Central memory CD8-positive, alpha-beta T cell (primary cell): ENCODE results near the gene CFB.
"Not testable (repeated sequence)": the region's sequence is repeated elsewhere in the genome, so short reads cannot be mapped to it uniquely, and the experiment has no call there.

ENCODE experiments used
- ATAC-seq: fragments of 150-1000 bp; cut with Tn5 transposase; replicated peaks from 2 replicates; pipeline ENCODE4 v1.10.0; 2022; ENCODE audit warnings: mild to moderate bottlenecking, moderate FRiP score, moderate number of reproducible peaks; ENCODE audit not compliant: poor library complexity, severe bottlenecking; ENCODE audit errors: extremely low read depth
- DNase-seq, 2 donors: peaks; one replicate each; pipeline ENCODE4 v3.0.0; 2021; ENCODE audit warnings: low spot score in 2 of 2
- H3K27ac Mint-ChIP-seq: one replicate; pipeline ENCODE4 v1.8.0; 2022; ENCODE audit warnings: low read depth, mild to moderate bottlenecking, moderate library complexity, mixed read lengths
- H3K27me3 Mint-ChIP-seq: one replicate; pipeline ENCODE4 v1.8.0; 2022; ENCODE audit warnings: mixed read lengths
- H3K36me3 Mint-ChIP-seq: one replicate; pipeline ENCODE4 v1.8.0; 2022; ENCODE audit warnings: mild to moderate bottlenecking, moderate library complexity, mixed read lengths; ENCODE audit not compliant: insufficient read depth
- H3K4me1 Mint-ChIP-seq: one replicate; pipeline ENCODE4 v1.8.0; 2022; ENCODE audit warnings: mixed read lengths
- H3K4me3 Mint-ChIP-seq: one replicate; pipeline ENCODE4 v1.8.0; 2022; ENCODE audit warnings: mild to moderate bottlenecking, moderate library complexity, mixed read lengths
- H3K9me3 Mint-ChIP-seq: one replicate; pipeline ENCODE4 v1.8.0; 2022; ENCODE audit warnings: mixed read lengths

Gene CFB

DNA sequence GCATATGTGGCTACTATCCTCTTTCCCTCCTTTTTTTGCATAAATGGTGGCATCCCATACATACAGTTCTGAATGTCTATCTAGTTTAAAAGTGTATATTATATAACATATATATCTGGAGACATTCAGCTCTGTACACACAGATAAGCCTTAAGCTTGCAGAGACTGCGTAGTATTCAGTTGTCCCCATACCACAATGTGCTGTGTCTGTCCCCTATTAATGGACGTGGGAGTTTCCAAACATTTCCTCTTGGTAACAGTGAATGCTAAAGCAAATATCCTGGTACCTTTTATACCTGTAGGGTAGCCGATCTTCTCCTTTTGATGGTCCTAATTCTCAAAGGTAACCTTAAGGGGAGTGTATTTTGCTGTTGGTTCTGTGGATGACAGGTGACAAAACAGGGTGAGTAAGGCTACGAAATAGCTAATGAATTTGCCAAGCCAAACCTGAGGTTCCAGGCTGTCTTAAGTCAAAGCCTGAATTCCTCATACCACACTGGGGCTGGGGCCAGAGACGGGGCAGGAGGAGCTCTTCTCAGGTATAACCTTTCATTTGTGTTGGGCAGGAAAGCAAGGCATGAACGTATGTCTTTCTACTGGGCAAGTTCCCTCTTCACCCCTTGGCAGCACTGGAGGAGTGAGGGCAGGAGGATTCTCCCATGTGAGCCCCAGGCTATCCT, 26.1 kb upstream of the CFB start:
- Mint-ChIP-seq H3K27me3 (peaks cover 16% of the 10 kb centered on the region), H3K4me1 (no peaks in the 10 kb centered on the region), H3K4me3 (no peak overlapping the region), H3K36me3 (no peaks in the 10 kb centered on the region), H3K9me3 (no peaks in the 10 kb centered on the region), H3K27ac (no peak overlapping the region)
- DNase-seq: no peak
- no peak for ATAC-seq

DNA sequence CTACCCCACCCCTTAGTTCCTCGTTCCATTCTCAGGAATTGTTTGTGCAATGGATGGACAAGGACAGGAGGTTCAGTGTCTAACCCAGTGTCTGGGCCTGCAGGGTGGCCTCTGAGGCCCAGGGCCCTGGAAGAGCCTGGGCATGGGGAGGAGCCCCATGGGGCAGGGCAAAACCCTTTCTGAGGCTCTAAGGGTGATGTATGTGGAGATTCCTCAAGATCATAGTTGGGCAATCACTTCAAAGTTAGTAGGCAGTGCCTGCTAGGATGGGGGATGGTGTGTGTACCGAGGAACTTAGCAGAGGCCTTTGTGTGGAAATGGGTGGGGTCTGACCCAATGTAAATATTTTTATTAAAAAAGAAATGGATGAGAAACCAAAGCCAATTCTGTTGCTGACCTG, 25.1 kb upstream of the CFB start:
- H3K4me1 Mint-ChIP-seq: no peaks in the 10 kb centered on the region

DNA sequence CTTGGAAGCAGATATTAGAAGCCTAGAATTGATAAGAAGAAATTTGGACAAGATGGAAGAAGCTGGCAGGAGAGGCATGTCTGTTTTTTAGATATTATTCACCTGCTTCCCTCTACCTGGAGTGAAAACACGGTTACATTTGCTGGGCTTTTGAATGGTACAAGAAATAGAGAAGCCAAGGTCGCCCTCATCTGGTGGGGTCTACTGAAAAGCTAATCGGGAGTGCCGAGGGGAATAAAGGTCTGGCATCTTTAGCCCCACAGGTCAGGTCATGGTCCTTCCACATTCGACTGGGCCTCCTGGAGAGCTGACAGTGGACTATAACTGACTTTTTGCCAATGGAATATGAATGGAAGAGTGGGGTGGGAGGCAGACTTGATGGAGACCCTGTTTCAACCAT, 23.0 kb upstream of the CFB start:
- Mint-ChIP-seq H3K36me3 (no peaks in the 10 kb centered on the region), H3K9me3 (no peaks in the 10 kb centered on the region), H3K4me1 (no peaks in the 10 kb centered on the region), H3K27ac (no peak overlapping the region), H3K27me3 (no peaks in the 10 kb centered on the region), H3K4me3 (no peak overlapping the region)
- no peak for ATAC-seq
- DNase-seq: no peak

More for the DNA sequence above, 25.1 kb upstream of the CFB start:
- no peaks in the 10 kb centered on the region for H3K9me3 Mint-ChIP-seq
- H3K27ac Mint-ChIP-seq: no peak overlapping the region
- DNase-seq (no peak), ATAC-seq (no peak)
- no peaks in the 10 kb centered on the region for H3K36me3 Mint-ChIP-seq
- peaks cover 5% of the 10 kb centered on the region for H3K27me3 Mint-ChIP-seq
- no peak overlapping the region for H3K4me3 Mint-ChIP-seq

DNA sequence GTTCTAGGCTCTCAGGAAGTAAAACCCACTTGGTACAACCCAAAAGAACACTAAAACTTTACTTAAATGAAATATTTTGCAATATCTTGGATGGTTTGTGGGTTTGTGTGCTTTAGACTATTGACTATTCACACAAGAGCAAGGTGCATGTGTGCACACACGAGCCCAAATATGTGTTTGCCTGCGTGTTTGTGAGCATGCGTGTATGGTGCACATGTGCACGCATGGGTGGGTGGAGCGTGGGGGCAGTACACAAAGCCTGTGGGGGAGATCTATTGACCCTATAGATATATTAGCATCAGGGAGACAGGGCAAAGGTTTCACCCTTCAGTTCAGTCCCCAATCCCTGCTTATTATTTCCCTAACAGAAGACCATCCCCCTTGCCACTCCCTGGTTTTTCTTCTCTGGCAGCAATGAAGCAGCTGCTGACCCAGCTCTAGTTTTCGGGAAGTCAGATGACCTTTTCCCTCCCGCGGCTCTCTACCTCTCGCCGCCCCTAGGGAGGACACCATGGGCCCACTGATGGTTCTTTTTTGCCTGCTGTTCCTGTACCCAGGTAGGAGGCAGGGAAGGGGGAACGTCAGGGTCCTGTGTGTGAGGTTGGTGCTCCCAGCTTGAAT, 18.5 kb upstream of the CFB start, which contains the start of gene C2:
TSS of gene C2 (plus strand) at position 476 of the 621 bp plus-strand sequence. CDS start at position 512, 36 bp downstream.
- no peak for DNase-seq
- no peaks in the 10 kb centered on the region for H3K9me3 Mint-ChIP-seq
- no peaks in the 10 kb centered on the region for H3K36me3 Mint-ChIP-seq
- H3K27me3 Mint-ChIP-seq: no peaks in the 10 kb centered on the region
- H3K4me1 Mint-ChIP-seq: no peaks in the 10 kb centered on the region
- H3K27ac Mint-ChIP-seq: no peak within 1 kb of the TSS
- no peak within 1 kb of the TSS for H3K4me3 Mint-ChIP-seq
- no peak for ATAC-seq

DNA sequence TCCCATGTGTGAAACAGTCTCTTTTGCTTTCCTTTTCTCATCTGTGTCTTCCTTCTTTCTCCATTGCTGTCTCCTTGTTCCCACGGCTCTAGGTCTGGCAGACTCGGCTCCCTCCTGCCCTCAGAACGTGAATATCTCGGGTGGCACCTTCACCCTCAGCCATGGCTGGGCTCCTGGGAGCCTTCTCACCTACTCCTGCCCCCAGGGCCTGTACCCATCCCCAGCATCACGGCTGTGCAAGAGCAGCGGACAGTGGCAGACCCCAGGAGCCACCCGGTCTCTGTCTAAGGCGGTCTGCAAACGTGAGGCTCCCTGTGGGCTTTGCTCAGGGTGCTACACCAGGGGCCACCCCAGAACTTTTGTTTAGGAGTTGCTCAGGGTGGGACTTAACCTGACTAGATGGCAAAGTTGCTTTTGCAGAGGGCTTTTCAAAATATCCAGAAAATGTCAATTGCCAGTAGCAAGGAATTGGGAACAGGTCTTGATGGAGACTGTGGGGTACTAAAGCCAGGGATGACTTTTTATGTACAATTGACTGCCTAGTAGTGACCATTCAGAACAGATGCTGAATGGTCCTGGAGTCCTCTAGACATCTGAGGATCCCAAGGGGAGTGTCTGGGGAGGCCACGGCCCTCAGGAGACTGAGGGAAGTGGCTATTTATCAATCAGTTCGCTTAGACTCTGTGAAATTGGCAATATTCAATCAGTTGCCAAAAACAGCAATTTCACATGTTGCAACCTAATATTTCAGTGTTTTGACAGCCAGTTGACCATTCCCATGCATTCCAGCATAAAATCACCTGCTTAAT, 17.8 kb upstream of the CFB start:
- no peak overlapping the region for H3K4me3 Mint-ChIP-seq
- ATAC-seq: no peak
- H3K27me3 Mint-ChIP-seq: peaks cover 3% of the 10 kb centered on the region
- no peaks in the 10 kb centered on the region for H3K9me3 Mint-ChIP-seq
- no peak for DNase-seq
- no peak overlapping the region for H3K27ac Mint-ChIP-seq
- no peaks in the 10 kb centered on the region for H3K4me1 Mint-ChIP-seq
- no peaks in the 10 kb centered on the region for H3K36me3 Mint-ChIP-seq

DNA sequence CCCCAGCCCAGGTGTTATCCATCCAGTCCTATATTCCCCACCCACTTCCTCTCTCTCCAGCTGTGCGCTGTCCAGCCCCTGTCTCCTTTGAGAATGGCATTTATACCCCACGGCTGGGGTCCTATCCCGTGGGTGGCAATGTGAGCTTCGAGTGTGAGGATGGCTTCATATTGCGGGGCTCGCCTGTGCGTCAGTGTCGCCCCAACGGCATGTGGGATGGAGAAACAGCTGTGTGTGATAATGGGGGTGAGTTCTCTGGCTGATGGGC, 17.3 kb upstream of the CFB start:
- H3K27ac Mint-ChIP-seq: no peak overlapping the region
- no peak overlapping the region for H3K4me3 Mint-ChIP-seq
- H3K9me3 Mint-ChIP-seq: no peaks in the 10 kb centered on the region
- DNase-seq (no peak), ATAC-seq (no peak)
- no peaks in the 10 kb centered on the region for H3K36me3 Mint-ChIP-seq
- no peaks in the 10 kb centered on the region for H3K4me1 Mint-ChIP-seq
- H3K27me3 Mint-ChIP-seq: peaks cover 9% of the 10 kb centered on the region

DNA sequence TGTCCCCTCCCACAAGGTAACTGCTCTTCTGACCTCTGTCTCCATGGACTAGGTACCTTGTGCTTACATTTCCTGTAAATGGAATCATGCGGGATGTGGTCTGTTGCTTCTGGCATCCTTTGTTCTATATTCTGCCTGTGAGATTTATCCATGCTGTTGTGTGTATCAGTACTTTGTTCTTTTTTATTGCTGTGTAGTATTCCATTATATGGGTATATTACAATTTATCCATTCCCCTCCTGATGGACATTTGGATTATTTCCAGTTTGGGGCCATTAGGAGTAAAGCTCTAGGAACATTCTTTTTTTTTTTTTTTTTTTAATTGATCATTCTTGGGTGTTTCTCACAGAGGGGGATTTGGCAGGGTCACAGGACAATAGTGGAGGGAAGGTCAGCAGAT, 14.9 kb upstream of the CFB start:
- no peaks in the 10 kb centered on the region for H3K4me1 Mint-ChIP-seq
- no peak overlapping the region for H3K4me3 Mint-ChIP-seq
- no peaks in the 10 kb centered on the region for H3K36me3 Mint-ChIP-seq
- H3K27ac Mint-ChIP-seq: no peak overlapping the region
- DNase-seq (no peak), ATAC-seq (no peak)
- H3K27me3 Mint-ChIP-seq: peaks cover 15% of the 10 kb centered on the region
- no peaks in the 10 kb centered on the region for H3K9me3 Mint-ChIP-seq

DNA sequence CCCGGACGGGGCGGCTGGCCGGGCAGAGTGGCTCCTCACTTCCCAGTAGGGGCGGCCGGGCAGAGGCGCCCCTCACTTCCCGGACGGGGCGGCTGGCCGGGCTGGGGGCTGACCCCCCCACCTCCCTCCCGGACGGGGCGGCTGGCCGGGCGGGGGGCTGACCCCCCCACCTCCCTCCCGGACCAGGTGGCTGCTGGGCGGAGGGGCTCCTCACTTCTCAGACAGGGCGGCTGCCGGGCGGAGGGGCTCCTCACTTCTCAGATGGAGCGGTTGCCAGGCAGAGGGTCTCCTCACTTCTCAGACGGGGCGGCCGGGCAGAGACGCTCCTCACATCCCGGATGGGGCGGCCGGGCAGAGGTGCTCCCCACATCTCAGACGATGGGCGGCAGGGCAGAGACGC, 13.8 kb upstream of the CFB start:
- not testable (repeated sequence) for DNase-seq, H3K4me3 Mint-ChIP-seq, H3K27ac Mint-ChIP-seq, H3K36me3 Mint-ChIP-seq, H3K4me1 Mint-ChIP-seq, H3K9me3 Mint-ChIP-seq, ATAC-seq
- peaks cover 15% of the 10 kb centered on the region for H3K27me3 Mint-ChIP-seq

DNA sequence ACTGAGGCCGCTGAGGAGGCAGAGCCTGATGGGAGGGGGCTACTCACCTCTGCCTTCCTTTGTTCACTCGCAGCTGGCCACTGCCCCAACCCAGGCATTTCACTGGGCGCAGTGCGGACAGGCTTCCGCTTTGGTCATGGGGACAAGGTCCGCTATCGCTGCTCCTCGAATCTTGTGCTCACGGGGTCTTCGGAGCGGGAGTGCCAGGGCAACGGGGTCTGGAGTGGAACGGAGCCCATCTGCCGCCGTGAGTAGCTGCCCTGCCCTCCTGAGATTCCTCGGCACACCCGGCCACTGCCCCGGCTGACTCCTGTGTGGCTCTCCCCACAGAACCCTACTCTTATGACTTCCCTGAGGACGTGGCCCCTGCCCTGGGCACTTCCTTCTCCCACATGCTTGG, 12.4 kb upstream of the CFB start:
- Mint-ChIP-seq H3K27me3 (peaks cover 15% of the 10 kb centered on the region), H3K4me3 (no peak overlapping the region), H3K27ac (no peak overlapping the region), H3K36me3 (no peaks in the 10 kb centered on the region), H3K9me3 (no peaks in the 10 kb centered on the region), H3K4me1 (no peaks in the 10 kb centered on the region)
- no peak for DNase-seq
- no peak for ATAC-seq

DNA sequence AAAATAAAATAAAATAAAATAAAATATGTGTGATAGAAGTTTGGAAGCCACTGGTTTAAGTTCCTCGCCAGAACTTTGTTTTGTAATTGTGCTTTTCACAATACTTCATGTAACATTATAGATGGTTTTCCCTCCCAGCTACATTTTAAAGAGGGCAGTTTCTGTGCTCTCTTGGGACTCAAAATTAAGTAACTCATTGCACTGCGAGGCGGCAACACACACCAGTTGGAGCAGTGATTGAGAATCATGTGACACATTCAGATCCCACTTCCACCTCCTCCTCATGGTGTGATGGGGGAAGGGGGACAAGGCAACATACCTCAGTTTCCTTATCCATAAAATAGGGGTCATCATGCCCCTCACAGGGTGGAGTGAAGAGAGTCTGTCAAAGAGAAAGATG, 10.9 kb upstream of the CFB start:
- Mint-ChIP-seq H3K36me3 (no peaks in the 10 kb centered on the region), H3K4me1 (no peaks in the 10 kb centered on the region), H3K9me3 (no peaks in the 10 kb centered on the region), H3K27me3 (peaks cover 15% of the 10 kb centered on the region), H3K4me3 (no peak overlapping the region), H3K27ac (no peak overlapping the region)
- DNase-seq: no peak
- ATAC-seq: no peak

DNA sequence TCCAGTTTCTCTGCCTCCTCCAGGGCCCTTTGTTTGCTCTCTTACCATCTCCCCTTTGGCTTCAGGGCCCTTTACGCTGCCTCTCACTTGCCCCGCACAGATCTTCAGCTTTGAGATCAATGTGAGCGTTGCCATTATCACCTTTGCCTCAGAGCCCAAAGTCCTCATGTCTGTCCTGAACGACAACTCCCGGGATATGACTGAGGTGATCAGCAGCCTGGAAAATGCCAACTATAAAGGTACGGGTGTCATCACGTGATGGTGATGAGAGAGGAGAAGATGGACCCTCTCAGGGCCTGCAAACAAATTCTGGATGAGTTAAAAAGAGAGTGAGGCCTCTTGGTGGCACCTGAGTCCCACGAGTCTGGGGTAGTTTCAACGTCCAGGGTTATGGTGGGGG, 10.1 kb upstream of the CFB start:
- H3K36me3 Mint-ChIP-seq: no peaks in the 10 kb centered on the region
- DNase-seq (no peak), ATAC-seq (no peak)
- H3K27ac Mint-ChIP-seq: no peak overlapping the region
- H3K27me3 Mint-ChIP-seq: peaks cover 22% of the 10 kb centered on the region
- no peaks in the 10 kb centered on the region for H3K9me3 Mint-ChIP-seq
- no peak overlapping the region for H3K4me3 Mint-ChIP-seq
- H3K4me1 Mint-ChIP-seq: no peaks in the 10 kb centered on the region

DNA sequence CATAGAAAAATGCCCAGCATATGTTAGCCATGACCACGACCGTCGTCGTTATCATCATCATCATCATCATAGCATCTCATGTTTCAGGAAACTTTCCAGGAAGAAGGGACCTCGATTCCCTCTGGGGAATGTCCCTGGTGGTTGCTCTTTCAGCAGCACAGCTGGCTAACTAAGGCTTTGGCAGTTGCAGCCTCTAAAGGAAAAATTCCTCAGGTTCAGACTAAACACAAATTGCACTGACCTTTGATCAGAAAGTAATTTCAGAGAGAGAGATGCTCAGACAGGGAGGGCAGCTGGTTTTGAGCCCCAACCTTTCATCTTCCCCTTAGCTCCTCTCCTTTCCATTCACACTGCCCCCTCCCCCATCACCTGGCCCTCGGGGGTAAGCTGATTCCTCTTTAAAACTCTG, 5.6 kb upstream of the CFB start:
- Mint-ChIP-seq H3K36me3 (peaks cover 2% of the 10 kb centered on the region), H3K4me3 (no peak overlapping the region), H3K27me3 (peaks cover 46% of the 10 kb centered on the region), H3K4me1 (no peaks in the 10 kb centered on the region), H3K27ac (no peak overlapping the region), H3K9me3 (no peaks in the 10 kb centered on the region)
- no peak for ATAC-seq
- no peak for DNase-seq

DNA sequence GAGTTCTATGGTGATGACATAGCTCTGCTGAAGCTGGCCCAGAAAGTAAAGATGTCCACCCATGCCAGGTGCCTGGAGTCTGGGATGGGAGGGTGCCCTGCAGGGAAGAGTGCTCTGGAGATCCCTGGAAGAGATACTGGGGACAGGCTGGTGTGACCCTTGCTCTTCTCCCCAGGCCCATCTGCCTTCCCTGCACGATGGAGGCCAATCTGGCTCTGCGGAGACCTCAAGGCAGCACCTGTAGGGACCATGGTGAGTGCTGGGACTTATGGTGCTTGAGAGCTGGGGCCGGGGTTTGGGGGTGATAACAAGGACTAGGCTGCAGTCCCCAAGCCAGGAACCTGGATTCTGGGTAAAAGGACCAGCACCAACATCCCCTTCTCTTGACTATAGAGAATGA, 2.2 kb upstream of the CFB start:
- Mint-ChIP-seq H3K27me3 (peaks cover 53% of the 10 kb centered on the region), H3K9me3 (no peaks in the 10 kb centered on the region), H3K4me1 (no peaks in the 10 kb centered on the region), H3K27ac (no peak overlapping the region), H3K36me3 (peaks cover 2% of the 10 kb centered on the region), H3K4me3 (no peak overlapping the region)
- no peak for ATAC-seq
- DNase-seq: no peak
